Activated CD8-positive, alpha-beta memory T cell treated with anti-CD3 and anti-CD28 coated beads, Interleukin-2, amount 50 U/mL, for 24 hours (primary cell): ENCODE measurements around the gene CABP2.
"Not testable (repeated sequence)": the region's sequence is repeated elsewhere in the genome, so short reads cannot be mapped to it uniquely, and the experiment has no call there.

ENCODE experiments used
- DNase-seq: peaks from one replicate; pipeline ENCODE4 v3.0.0-alpha.2; 2020; ENCODE audit errors: extremely low read depth

The CABP2 gene

GRCh38 chr11:67476692-67477091 lies 46.6 kb downstream of the CABP2 start:
- DNase-seq = not testable (repeated sequence)

GRCh38 chr11:67472882-67473281 lies 50.4 kb downstream of the CABP2 start:
- DNase-seq = no peak

- no peak for DNase-seq
Observed at GRCh38 chr11:67470337-67471002, 52.8 kb downstream of the CABP2 start.

GRCh38 chr11:67469508-67469811 lies 53.8 kb downstream of the CABP2 start:
- DNase-seq = no peak
